ENCODE data around the gene ZNF185.

Gene ZNF185

GRCh38 chrX:152897222-152898131 lies at the start of gene ZNF185:
Gene ZNF185 (plus strand): TSS chrX:152898067. CDS start chrX:152914490, 16,423 bp downstream.
- DNase-seq: no peak

GRCh38 chrX:152850465-152850864 lies 47.4 kb upstream of the ZNF185 start:
- no peak for DNase-seq

GRCh38 chrX:152853986-152854385 lies 43.9 kb upstream of the ZNF185 start:
- DNase-seq: no peak

- no peak for DNase-seq
Measured at GRCh38 chrX:152861116-152861515, 36.8 kb upstream of the ZNF185 start.

GRCh38 chrX:152861826-152862225 lies 36.0 kb upstream of the ZNF185 start:
- no peak for DNase-seq

DNA sequence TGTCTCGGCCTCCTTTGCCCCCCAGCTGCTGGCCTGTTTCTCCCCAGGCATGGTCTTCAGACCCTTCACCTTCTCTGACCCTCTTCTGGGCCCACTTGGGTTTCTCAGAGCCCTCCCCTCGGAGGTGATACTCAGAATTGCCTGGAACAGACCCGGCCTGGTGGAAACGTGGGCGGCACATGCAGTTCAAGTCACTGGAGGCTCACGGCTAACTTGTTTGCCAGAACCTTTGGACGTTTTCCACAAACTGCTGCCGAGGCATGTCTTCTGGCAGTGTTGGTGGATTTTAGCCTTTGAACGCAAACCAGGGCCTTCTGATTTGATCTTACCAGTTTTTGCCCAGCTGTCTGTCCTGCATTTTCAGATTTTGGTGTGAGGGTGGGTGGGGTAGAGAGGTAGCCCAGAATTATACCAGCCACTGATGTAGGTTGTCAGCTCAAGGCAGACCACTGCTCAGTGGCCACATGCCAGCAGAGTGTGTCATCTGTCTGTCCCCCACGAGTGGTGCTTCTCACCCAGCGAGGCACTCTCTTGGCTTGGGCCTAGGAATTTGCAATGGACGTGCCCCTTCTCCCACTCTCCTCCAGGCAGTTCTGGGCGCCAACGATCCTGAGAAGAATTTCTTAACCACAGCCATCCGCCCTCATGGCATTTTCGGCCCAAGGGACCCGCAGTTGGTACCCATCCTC lies 32.5 kb upstream of the ZNF185 start:
- DNase-seq: no peak

DNA sequence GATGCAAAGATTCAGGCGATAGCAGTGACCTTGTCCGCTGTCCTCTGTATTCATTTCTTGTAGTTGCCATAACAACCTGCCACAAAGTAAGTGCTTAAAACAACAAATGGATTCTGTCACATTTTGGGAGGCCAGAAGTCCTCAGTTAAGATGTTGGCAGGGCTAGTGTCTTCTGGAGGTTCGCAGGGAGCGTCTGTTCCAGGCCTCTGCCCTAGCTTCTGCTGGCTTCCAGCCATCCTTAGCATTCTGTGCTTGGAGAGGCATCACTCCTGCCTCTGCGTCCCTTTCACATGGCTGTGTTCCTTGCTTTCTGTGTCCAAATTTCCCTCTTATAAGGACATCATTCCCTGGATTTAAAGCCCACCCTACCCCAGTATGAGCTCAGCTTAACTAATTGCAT lies 31.5 kb upstream of the ZNF185 start:
- no peak for DNase-seq

DNA sequence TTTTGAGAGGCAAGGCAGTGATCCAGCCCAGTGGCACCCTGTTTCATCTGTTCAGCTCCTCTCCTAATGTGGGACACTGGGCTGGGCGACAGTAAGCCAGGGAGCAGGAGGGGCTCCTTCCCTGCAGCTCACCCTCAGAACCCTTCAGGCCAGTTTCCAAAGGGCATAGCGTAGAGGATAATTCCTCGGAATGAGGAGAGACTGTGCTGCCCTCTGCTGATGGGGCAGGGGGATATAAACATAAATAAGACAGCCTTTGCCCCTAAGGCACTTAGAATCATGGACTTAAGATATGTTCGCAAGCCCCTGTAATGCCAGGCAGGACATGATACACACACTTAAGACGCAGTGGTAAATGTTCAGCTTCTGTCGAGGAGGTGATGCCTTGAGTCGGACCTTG lies 27.9 kb upstream of the ZNF185 start:
- DNase-seq: no peak

- DNase-seq: no peak
Measured at GRCh38 chrX:152871260-152871659, 26.6 kb upstream of the ZNF185 start.

GRCh38 chrX:152872522-152872921 lies 25.3 kb upstream of the ZNF185 start:
- no peak for DNase-seq

GRCh38 chrX:152873361-152873760 lies 24.5 kb upstream of the ZNF185 start:
- no peak for DNase-seq

- no peak for DNase-seq
Measured at GRCh38 chrX:152876931-152877840, 20.7 kb upstream of the ZNF185 start.

DNA sequence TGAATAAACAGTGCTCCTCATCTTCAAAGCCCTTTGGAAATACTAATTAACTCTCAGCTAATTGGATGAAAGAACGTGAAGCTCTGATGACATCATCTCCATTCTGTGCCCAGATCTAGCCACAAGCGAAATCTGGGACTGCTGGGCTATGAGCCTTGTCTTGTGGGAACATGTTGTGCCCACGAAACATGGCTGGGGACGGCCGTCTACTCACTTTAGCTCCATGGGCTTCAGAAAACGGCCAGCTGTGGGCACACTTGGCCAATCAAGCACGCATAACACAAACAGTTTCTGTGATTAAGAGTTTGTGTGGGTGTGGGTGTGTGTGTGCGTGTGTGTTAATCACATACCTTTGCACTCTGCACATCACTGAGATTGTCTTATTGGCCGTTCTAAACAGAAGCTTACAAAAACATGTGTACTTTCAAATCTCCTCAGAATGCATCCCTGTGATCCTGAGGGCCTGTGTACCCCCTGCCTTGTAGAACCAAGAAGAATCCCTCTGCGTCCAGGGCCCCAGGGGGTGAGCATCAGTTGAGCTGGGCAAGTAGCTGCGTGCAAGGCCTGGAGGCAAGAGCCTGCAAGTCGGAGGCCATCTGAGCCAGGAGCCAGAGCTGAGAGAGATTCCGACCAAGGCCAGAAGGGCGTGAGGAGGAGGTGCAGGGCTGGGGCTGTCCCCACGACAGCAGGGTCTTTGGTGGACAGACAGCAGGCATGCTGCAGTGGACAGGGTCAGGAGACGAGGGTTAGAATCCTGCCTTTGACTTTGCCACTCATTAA lies 18.7 kb upstream of the ZNF185 start:
- no peak for DNase-seq

DNA sequence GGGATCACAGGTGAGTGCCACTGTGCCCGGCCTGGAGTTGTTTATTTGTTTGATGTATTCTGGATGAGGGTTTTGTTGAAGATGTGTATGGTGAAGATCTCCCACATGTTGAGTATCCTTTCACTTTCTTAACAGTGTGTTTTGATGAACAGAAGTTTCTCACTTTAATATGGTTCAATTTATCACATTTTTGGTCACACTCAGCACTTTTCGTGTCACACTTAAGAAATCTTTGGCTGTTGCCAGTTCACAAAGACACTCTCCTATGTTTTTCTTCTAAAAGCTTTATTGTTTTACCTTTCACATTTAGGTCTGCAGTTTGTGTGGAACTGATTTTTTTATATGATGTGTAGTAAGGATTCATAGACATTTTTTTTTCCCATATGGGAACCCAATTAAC lies 16.6 kb upstream of the ZNF185 start:
- DNase-seq: no peak

- no peak for DNase-seq
Measured at GRCh38 chrX:152884171-152884570, 13.7 kb upstream of the ZNF185 start.

DNA sequence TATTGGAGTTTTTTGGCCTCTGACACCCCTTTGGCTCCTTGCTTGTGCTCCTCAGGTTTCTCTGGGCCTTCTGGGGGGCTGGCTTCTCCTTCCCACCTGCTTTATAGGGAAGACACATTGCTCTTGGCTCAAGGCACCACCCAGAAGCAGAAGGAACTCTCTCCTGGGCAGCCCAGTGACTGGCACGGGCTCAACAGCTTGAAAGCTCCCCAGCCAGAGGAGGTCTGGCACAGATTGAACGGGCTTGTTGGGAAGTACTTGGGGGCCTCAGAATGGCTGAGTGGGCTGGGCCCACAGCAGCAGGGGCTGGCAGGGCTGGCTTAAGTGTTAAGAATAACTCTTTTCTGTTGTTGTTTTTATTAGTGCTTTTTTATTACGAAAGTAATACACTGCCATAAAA lies 11.2 kb upstream of the ZNF185 start:
- no peak for DNase-seq

- no peak for DNase-seq
Measured at GRCh38 chrX:152892499-152892898, 5.4 kb upstream of the ZNF185 start.

DNA sequence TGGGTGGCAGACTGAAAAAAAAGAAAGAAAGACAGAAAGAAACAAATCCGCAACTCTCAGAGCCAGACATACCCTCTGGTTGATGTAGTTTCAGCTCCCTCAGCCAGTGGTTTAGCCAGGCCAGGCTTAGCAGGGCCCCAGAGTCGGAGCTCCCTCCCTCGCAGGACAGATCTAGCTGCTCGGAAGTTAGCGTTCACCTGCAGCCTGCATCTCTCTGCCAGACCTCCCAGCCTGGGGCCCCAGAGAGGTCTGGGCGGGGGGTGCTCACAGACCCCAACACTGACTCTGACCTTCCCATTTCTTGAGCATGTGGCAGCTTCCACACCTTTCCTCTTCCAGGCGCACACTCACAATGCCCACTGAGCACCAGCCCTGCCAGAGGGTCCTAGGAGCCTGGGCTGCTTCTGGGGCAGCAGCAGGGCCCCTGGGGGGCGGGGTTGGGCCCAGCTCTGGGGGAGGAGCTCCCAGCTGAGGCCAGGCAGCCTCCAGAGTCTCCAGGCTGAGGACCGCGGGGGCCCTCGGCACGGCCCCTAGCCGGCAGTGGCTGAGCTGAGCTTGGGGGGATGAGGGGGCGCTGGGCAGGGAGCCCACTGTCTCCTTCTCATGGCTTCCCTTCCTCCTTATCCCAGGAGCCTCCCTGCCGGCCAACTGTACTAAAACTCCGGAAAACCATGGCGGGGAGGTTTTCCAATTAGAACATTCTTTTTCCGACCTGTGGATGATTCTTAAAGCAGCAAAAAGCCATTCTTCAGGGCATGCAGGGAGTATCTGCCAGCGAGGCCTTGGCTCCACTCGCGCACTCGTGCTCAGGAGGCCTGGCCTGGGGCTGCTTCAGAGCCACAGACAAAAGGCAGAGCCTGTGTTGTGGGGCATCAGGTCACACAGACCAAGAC lies 4.6 kb upstream of the ZNF185 start:
- DNase-seq: no peak

DNA sequence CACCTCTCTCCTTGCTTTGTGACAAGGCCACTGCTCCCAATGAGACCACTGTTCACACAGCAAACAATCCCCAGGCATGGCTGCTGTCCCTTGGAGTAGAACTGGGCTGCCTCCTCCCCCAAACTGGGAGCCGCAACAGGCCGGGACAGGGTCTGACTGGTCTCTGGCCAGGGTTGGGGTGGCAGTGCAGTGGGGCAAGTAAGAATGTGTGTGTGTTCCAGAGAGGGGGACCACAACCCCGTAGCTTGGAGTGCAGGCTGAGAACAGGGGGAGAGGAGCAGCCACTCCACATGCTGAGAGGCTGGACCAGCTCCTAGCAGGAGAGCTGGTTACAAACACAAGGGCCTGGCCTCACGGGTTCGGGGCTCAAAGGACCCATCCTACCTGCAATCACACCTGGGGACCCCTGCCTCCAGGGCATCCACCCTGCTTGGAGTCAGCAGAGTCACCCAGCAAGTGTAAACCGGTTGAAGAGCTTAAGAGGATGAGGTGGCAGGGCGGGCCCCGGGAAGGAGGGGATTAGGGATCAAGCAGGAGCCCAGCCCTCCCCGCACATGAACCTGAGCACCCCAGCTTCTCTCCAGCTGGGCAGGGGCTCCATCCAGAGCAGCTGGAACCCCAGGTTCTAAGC lies 3.8 kb upstream of the ZNF185 start:
- no peak for DNase-seq

DNA sequence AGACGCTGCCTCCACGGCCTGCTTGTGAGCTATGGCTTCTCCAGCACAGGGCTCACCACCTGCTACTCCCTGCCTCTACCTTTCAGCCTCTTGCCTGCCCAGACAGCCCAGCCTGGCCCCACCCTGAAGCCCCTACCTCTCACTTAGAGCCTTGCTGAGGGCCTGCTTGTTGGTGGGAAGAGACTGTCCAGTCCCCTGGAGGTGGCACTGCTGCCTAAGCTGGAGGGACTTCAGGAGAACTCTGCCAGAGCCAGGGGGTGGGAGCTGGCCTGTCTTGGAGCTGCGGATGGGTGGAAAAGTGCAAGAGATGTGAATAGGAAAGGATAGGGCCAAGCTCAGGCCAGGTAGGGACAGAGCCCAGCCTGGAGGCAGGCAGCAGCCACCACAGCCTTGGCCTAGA lies 2.7 kb upstream of the ZNF185 start:
- no peak for DNase-seq
